ENCODE results near the gene TMTC1.
A peak's percentile ranks its signal among the peaks of the same experiment; 100 is the strongest.

The TMTC1 gene

DNA sequence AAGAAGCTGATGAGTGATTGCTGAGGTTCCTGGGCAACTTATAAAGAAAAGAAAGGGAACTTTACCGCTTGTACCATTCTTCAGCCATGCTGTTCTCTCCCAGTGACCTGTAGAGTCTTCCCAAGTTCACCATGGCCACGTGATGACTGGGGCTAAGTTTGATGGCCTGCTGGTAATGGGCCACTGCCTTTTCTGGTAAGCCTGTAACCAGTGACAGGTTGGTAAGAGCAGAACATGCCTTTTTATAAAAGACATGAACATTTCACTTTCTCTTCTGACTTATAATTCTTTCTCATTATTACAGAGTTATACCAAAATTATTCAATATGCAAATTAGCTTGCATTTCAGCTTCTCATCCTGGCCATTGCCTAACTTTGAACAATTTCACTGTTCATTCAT lies 265.3 kb downstream of the TMTC1 start:
- DNase-seq: no peak

DNA sequence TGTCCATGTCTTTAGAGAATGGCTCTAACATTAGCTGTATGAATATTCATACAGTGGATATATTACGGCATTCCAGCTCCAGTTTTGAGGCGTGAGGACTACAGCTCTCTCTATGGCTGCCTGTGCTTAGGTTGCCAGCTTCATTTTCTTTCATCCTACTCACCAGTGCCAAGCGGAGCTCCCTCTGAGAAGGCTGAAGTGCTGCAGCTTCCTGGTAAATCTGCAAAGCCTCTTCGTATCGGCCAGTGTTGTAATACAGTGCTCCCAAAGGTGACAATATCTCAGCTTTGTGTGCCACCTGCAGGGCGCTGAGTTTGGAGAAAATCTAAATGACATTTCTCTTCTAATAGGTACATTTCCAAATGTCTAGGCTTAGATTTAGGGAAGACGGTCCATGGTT lies 266.5 kb downstream of the TMTC1 start:
- no peak for DNase-seq

DNA sequence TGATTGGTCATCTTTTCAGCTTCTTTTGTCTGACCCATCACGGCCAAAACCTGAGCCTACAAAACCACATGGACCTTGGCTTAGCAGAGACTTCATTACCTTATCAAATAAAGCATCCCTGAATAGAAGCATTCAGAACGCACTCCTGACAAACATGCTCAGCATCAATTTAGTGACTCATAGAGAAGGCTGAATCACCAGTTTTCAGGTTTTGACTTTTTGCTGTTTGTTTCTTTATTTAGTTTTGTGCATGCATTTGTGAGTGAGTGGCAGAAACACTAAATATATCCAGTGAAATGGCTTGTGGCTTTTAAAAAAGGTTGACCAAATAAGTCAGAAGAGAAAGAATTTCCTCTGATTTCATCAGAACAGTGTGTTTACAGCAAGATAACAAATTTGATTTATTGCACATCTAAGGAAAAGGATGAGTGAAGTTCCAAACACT lies 267.3 kb downstream of the TMTC1 start:
- peak; percentile 71 for DNase-seq

DNA sequence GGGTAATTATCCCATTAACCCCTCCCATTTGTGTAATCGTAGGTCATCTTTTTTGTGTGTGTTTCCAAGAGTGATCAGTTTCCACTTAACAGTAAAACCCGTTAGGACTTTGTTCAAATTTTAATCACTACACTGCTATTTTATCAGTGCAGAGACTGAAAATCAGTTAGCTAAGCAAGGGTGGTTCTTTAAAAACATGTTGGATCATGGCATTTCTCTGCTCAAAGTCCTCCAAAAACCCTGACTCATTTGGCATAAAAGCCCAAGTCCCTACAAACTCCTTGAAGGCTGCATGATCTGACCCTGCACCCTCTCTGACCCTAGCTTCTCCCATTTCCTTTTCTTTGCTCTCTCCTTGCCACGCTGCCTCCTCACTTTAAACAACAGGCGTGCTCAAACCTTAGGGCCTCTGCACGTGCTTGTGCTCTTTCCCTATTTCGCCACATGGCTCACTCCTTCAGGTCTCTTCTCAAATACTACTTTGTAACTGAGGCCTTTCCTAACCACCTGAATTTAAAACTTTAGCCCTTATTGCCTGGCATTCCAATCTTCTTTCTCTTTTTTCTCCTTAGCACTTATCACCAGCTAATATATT lies 273.1 kb downstream of the TMTC1 start:
- DNase-seq: no peak

DNA sequence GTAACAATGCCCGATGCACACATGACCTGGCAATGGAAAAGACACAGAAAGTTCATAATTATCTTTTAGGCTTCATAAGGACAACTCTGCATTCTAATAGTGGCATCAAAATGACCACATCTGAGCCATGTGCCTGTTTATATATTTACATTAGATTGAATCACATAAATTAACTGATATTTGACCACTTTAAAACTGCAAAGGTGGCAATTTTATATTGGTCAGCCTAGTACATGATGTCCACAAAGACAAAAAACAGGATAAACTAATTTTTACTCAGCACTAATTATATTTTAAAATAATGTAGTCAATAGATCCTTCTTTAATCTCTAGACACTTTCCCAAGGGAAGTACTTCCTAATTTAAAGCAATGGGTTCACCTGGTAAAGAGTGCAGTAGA lies 274.2 kb downstream of the TMTC1 start:
- no peak for DNase-seq

DNA sequence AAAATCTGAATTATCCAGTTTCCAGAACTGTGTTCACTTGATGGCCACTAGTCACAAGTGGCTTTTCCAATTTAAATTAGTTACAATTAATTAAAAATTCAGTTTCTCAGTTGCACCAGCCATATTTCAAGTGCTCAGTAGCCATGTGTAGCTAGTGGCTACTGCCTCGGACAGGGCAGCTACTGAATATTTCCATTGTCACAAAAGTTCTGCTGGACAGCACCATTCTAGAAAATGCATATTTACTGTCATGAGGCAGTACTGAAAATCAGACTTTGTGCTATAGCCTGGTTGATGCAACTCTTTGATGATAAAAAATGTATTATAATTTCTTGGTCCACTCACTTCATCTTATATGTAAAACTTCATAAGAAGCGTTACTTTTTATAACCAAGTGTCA lies 274.8 kb downstream of the TMTC1 start:
- no peak for DNase-seq

DNA sequence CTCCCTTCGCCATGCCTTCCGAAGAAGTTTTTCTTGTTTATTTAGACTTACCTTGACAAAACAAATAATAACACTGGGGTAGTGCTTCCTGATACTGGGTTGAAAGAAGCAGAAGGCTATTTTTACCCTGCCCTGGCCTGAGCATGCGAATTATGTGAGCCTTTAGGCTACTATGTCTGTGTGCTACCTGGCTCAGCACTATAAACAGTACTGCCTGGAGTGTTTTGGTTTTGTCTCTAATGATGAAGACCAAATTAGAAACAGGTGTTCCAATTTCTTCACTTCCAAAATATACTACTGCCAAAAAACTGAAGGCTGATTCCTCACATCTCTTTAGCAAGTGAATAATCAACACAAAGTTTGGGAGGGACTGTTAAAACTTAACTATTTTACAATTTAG lies 278.6 kb downstream of the TMTC1 start:
- no peak for DNase-seq

DNA sequence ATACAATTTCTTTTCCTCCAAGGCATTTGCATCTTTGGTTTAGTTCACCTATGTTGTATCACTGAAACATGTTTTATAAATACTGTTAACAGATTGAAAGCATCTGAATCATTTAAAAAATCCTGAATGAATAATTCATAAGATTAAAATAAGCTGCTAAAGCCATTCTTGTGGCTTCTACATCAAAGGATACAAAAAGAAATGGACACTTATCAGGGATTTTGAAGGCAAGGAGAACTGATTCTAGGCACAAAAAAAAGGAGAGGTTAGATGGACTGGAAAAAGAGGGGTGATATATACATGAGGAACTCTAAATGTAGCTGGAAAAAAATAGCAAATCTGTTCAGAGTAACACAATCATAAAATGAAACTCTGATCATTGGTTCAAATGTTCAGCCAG lies 280.5 kb downstream of the TMTC1 start:
- no peak for DNase-seq

DNA sequence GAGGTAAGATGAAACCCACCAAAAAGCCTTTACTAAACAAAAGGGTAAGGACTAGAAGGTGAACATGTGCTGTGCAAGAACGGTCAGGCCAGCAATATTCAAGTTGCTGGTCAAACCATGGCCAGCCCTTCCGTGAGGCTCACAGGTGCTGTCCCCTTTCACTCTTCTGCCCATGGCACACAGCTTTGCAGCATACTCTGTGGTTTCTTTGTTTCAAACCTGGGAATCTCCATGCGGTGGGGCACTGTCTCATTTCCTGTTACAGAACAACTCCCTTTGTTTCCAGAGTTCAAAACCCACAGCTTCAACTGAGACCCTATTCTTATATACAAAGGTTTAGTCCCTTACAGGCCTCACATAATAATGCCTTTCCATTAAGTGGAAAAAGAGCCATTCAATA lies 284.5 kb downstream of the TMTC1 start:
- DNase-seq: no peak

DNA sequence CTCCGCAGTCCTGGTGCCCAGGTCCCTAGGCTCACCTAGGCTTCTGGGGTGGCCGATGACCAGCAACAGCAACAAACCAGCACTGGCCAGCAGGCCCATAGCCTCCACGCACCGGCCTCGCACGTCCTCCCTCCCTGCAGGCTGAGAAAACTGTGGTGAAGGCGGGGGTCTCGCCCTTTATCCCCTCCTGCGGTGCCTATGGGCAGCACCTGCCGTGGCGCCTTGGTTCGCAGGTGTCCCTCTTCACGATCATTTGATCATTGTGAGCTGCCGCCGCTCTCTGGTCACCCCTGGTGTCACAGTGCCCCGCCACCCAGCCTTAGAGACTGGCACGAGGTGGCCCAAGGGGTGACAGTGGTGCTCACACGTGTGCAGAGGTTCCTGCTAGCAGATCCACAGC lies 286.2 kb downstream of the TMTC1 start, which contains the start of gene OVCH1:
OVCH1 (minus strand) TSS at position 99 of the 400 bp plus-strand sequence; CDS start at position 99, 0 bp downstream.
- DNase-seq: no peak

DNA sequence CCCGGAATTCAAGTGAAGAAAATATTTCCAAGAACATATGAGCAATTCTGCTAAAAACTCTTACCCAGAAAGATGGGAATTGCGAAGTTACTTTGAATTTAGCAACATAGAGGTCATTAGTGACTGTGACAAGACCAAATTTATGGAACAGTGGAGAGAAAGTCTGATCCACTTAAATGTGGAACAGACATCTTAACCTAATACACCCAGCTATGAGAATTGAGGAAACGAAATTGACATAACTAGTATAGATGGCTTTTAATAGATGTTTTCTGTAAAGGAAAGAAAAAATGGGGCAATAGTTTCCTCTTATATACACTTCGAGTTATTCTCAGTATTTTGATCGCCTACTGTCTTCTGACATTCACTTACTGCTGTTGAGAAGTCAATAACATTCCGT lies 290.9 kb downstream of the TMTC1 start:
- no peak for DNase-seq

DNA sequence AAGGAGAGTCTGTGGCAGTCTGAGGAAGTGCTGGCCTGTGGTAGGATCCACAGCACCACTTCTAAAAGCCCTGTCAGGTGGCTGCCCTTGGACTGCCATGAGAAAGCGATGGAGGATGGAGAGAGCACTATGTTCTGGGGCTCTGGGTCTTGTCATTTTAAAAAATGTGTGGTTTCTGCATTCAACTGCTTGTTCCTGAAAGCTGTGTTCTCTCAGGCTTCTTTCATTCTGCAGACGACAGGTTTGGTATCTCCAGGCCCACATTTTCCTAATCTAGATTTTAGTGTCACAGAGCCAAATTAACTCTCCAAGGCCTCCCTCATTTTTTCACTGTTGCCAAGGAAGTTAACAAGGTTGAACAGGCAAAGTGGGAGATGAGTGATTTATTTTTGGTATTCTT lies 296.8 kb downstream of the TMTC1 start:
- DNase-seq: no peak

DNA sequence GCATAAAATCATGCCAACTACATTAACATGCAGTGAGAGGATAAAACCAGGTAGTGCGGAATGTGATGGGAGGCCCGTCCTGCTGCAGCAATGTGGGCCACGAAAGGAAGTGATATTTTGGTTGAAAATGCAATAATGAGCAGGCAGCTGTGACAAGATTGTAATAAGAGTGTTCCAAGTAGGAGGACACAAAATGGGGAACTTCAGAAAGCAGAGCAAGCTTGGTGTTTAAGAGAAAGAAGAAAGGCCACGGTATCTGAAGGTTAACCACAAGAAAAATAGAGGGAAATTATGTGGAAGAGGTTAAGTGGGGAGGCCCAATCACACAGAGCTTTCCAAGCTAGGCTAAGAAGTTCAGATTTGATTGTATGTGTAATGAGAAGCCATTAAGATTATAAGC lies 320.5 kb downstream of the TMTC1 start:
- no peak for DNase-seq

DNA sequence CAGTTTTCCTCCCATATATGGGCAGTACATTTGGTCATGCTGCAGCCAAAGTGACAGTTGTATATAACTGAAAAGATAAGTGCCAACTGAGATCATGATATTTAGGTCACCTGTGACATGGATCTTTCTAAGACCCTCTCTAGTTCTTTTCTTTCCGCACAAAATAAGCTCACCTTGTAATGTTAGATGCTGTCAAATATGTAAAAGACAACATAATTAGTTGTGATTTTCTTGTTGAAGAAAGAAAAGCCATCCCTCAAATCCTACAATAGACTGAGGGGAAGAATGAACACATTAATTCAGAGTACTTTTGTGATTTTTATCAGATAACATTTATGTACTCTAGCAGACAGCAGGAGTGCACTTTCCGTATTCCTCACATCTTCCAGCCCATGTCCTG lies 323.7 kb downstream of the TMTC1 start:
- no peak for DNase-seq

DNA sequence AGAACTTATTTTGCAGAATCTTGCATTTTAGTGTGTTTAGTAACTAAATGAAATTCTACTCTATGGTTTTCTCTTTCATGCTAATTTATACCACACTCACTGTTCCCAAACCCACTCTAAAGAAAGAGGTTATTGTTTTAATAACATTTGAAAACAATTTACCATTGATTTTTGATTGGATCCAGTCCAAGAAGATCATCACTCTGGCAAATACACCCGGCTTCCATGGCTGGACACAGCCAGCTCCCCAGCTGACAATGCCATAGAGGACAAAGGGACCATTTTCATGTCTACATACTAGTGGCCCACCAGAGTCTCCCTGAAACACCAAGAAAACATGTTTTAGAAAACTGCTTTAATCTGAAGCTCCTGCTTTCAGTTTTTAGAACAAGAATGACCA lies 328.7 kb downstream of the TMTC1 start:
- no peak for DNase-seq

DNA sequence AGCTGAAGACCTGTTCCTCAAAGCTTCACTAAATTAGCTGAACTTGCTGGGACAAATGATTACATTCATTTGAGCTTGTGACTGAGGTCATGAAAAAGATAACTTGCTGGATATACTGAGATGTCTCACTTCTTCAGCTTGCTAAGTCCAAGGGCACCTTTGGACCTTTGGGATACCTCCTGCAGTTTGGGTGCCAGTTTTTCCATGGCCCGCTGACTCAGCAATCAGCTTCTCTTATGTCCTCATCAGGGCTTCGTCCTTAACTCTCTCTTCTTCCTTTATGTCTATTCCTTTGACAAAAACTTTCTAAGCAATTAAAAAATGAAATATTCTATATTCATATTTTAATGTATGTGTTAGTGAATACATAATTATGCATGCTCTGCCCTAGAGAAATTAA lies 331.9 kb downstream of the TMTC1 start:
- no peak for DNase-seq
